Right lobe of liver (tissue), 4 donors: ENCODE data around the gene KCNA2.

Experiments
- CTCF ChIP-seq, 4 donors: fragments of 200-600 bp in 3 of 4; fragments of 450-650 bp in 1 of 4; IDR thresholded peaks; one replicate each; pipeline versions ENCODE4 v1.5.1 to v1.8.0; 2016 to 2022; ENCODE audit warnings: antibody characterized with exemption in 4 of 4, mild to moderate bottlenecking in 2 of 4
- POLR2A ChIP-seq: fragments of 450-650 bp; IDR thresholded peaks from one replicate; pipeline ENCODE4 v1.6.1; 2017; ENCODE audit warnings: antibody characterized with exemption, mild to moderate bottlenecking
- donor health status: DM: no; HTN: no; CAD: no.
- donor health status: DM: no; HTN: no; CAD: no.
- donor health status: DM: no; HTN: yes; CAD: no.

DNA sequence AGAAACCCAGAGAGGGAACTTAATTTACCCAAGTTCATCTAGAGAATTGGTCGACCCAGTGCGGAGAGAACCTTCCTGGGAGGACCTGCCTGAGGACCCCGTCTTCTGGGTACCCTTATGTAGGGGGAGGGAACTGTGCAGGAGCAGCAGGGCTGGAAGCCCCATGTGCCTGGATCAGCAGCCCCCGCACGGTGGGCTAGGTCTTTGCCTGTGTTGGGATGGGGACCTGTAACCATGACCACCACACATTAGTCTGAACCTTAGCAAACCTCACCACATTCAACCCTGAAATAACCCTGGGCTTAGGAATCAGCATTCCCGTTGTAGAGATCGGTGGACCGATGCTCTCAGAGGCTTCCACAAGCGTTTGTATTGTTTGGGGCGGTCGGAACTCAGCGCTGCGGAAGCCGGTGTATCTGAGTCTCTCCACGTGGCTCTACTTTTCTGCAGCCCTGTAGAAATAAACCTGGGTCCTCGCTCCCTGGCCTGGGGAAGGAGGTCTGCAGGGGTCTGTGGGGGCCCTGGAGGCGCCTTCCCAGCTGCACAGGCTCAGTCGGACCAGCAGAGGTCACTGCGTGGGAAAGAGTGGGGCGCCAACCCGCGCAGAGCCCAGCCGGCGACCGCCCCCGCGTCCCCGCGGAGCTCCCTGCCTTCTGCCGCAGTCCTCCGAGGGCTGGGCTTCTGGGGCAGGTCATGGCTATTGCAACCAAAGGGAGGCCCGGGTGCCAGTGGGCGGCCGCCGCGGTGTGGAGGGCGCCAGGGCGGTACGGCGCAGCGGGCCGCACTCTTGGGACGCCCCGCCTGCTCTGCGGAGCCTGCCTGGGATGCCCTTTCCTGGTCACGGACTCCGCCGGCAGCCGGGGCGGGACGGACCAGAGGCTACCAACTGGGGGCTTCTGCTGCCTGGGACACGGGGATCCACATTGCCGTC lies 51.0 kb downstream of the KCNA2 start:
- TF ChIP-seq POLR2A (no peak), CTCF (IDR thresholded peaks at IDR 0.05) (peak; percentile 44 to 72 (median 62))
